ENCODE measurements around the gene CACNA1G.

GRCh38 chr17:50551884-50552283 lies 8.6 kb upstream of the CACNA1G start:
- TF ChIP-seq CTCF (IDR thresholded peaks at IDR 0.05; ENCODE audit: low read depth, low read length, poor library complexity, severe bottlenecking), result no peak
- no peak for TF ChIP-seq EZH2phosphoT487 (IDR thresholded peaks at IDR 0.05; ENCODE audit: borderline replicate concordance, low read length)
